GM23338 (cell line): ENCODE measurements around the gene PIGC. TPM values are rescaled to one million over a fixed set of nuclear protein-coding genes. Genes with fewer than 3 reads are reported as not detected.
A peak's percentile ranks its signal among the peaks of the same experiment; 100 is the strongest.

Source experiments
- ATAC-seq: fragments of 200-7000 bp; cut with Tn5 transposase; 3 replicates; pipeline ENCODE4 v1.9.1; 2020
- DNase-seq: peaks from one replicate; pipeline ENCODE4 v3.0.0-alpha.2; 2015; ENCODE audit warnings: low spot score
- H2AFZ ChIP-seq: fragments of 200-600 bp; sonication (generic); 2 replicates; pipeline ENCODE4 v1.8.0; 2016; ENCODE audit warnings: antibody characterized with exemption, mild to moderate bottlenecking, moderate library complexity
- H3F3A ChIP-seq: fragments of 200-600 bp; sonication (generic); replicated peaks from 2 replicates; pipeline ENCODE4 v1.8.0; 2017; ENCODE audit warnings: antibody characterized with exemption, mixed run types, low read depth
- H3K27ac ChIP-seq: fragments of 200-600 bp; sonication (generic); 2 replicates; pipeline ENCODE4 v1.6.1; 2016; ENCODE audit warnings: low read depth
- H3K27me3 ChIP-seq: fragments of 200-600 bp; sonication (generic); 2 replicates; pipeline ENCODE4 v1.8.0; 2016; ENCODE audit warnings: mild to moderate bottlenecking, mixed run types, moderate library complexity; ENCODE audit not compliant: insufficient read depth
- H3K36me3 ChIP-seq: fragments of 200-600 bp; sonication (generic); 2 replicates; pipeline ENCODE4 v1.8.0; 2016; ENCODE audit warnings: mild to moderate bottlenecking; ENCODE audit not compliant: insufficient read depth
- H3K4me1 ChIP-seq: fragments of 200-600 bp; sonication (generic); 2 replicates; pipeline ENCODE4 v1.8.0; 2016; ENCODE audit warnings: mild to moderate bottlenecking, moderate library complexity; ENCODE audit not compliant: insufficient read depth
- H3K4me2 ChIP-seq: fragments of 200-600 bp; sonication (generic); 2 replicates; pipeline ENCODE4 v1.7.1; 2017; ENCODE audit warnings: mixed run types
- H3K4me3 ChIP-seq: fragments of 200-600 bp; sonication (generic); 2 replicates; pipeline ENCODE4 v1.6.1; 2016; ENCODE audit warnings: mixed run types
- H3K79me2 ChIP-seq: fragments of 200-600 bp; sonication (generic); replicated peaks from 2 replicates; pipeline ENCODE4 v1.8.0; 2017; ENCODE audit warnings: mild to moderate bottlenecking; ENCODE audit not compliant: insufficient read depth
- H3K9me2 ChIP-seq: fragments of 200-600 bp; sonication (generic); 2 replicates; pipeline ENCODE4 v1.8.0; 2017; ENCODE audit not compliant: insufficient read depth
- H4K20me1 ChIP-seq: fragments of 200-600 bp; sonication (generic); replicated peaks from 2 replicates; pipeline ENCODE4 v1.8.0; 2017; ENCODE audit warnings: mild to moderate bottlenecking; ENCODE audit not compliant: insufficient read depth
- H3K27ac Mint-ChIP-seq: 2 replicates; pipeline ENCODE4 v1.8.0; 2020; ENCODE audit warnings: inconsistent platforms, mild to moderate bottlenecking, moderate library complexity, mixed read lengths
- H3K27me3 Mint-ChIP-seq: 3 replicates; pipeline ENCODE4 v1.8.0; 2022; ENCODE audit warnings: low read depth, mild to moderate bottlenecking, moderate library complexity, mixed read lengths, inconsistent platforms; ENCODE audit not compliant: insufficient read depth, poor library complexity
- H3K36me3 Mint-ChIP-seq: 3 replicates; pipeline ENCODE4 v1.8.0; 2021; ENCODE audit warnings: low read depth, mild to moderate bottlenecking, inconsistent platforms, moderate library complexity, mixed read lengths
- H3K4me1 Mint-ChIP-seq: 3 replicates; pipeline ENCODE4 v1.8.0; 2020; ENCODE audit warnings: mild to moderate bottlenecking, inconsistent platforms, mixed read lengths
- H3K4me3 Mint-ChIP-seq: 3 replicates; pipeline ENCODE4 v1.8.0; 2021; ENCODE audit warnings: moderate library complexity, mild to moderate bottlenecking, inconsistent platforms, mixed read lengths
- H3K9me3 Mint-ChIP-seq: 3 replicates; pipeline ENCODE4 v1.8.0; 2020; ENCODE audit warnings: moderate library complexity, mild to moderate bottlenecking, inconsistent platforms, mixed read lengths
- CTCF ChIP-seq, 2 experiments: fragments of 200-600 bp in 1 of 2; sonication (generic) in 1 of 2; conservative IDR thresholded peaks; 2 replicates each; pipeline versions ENCODE4 v1.5.1 to v1.6.1; 2016 to 2017; ENCODE audit warnings: antibody characterized with exemption in 2 of 2, low read depth in 2 of 2, mild to moderate bottlenecking in 2 of 2, moderate library complexity in 1 of 2
- ETS1 ChIP-seq: IDR thresholded peaks from 2 replicates; pipeline ENCODE4 v1.6.1; 2016; ENCODE audit warnings: antibody characterized with exemption
- EZH2 ChIP-seq: fragments of 200-600 bp; sonication (generic); IDR thresholded peaks from one replicate; pipeline ENCODE4 v1.8.0; 2017; ENCODE audit warnings: antibody characterized with exemption, mild to moderate bottlenecking, low read depth; ENCODE audit not compliant: unreplicated experiment
- JUNB ChIP-seq: IDR thresholded peaks from one replicate; pipeline ENCODE4 v1.6.1; 2016; ENCODE audit warnings: antibody characterized with exemption; ENCODE audit not compliant: unreplicated experiment
- POLR2AphosphoS5 ChIP-seq: IDR thresholded peaks from 2 replicates; pipeline ENCODE4 v1.6.1; 2016; ENCODE audit warnings: antibody characterized with exemption, low read depth
- REST ChIP-seq: IDR thresholded peaks from one replicate; pipeline ENCODE4 v1.6.1; 2018; ENCODE audit warnings: antibody characterized with exemption; ENCODE audit not compliant: unreplicated experiment
- STAT1 ChIP-seq: IDR thresholded peaks from one replicate; pipeline ENCODE4 v1.6.1; 2016; ENCODE audit warnings: antibody characterized with exemption; ENCODE audit not compliant: unreplicated experiment
- ZNF114 ChIP-seq: fragments of 250-450 bp; sonication (Bioruptor Pico); IDR thresholded peaks from 2 replicates; pipeline ENCODE4 v1.5.0; 2020; ENCODE audit warnings: mild to moderate bottlenecking, moderate library complexity
- ZNF331 ChIP-seq: fragments of 250-450 bp; sonication (Bioruptor Pico); IDR thresholded peaks from 2 replicates; pipeline ENCODE4 v1.5.0; 2020; ENCODE audit warnings: low read depth, mild to moderate bottlenecking, moderate library complexity
- ZNF462 ChIP-seq: fragments of 250-450 bp; sonication (Bioruptor Pico); IDR thresholded peaks from 2 replicates; pipeline ENCODE4 v1.5.0; 2020; ENCODE audit warnings: mild to moderate bottlenecking, moderate library complexity
- polyA plus RNA-seq: library from polyadenylated mRNA; unstranded; fragments of >200 nt; fragmentation: Nextera tagmentation; extraction: Ambion mirVana; gene quantifications from 2 replicates; pipeline ENCODE4 v1.2.1, GENCODE V29; 2016
- total RNA-seq: library from RNA; depleted of rRNA; stranded (reverse); fragments of >200 nt; shearing (Covaris generic); gene quantifications from 2 replicates; pipeline ENCODE4 v1.2.3, GENCODE V29; 2014

Gene PIGC
- total and polyA plus RNA-seq, 2 experiments from 2014 or later: 22.5 to 28.1 TPM

- no peak for TF ChIP-seq ZNF462 (CRISPR knock-in tag)
- no peak for TF ChIP-seq CTCF (conservative IDR thresholded peaks at IDR 0.05; ENCODE audit: low read depth in 2 of 2)
- TF ChIP-seq POLR2AphosphoS5: no peak
- TF ChIP-seq STAT1: no peak
- TF ChIP-seq EZH2: no peak
These were observed 9.3 kb upstream of the PIGC start (continued) for GRCh38 chr1:172453153-172453545.

- no peaks in the 10 kb centered on the region for H3K79me2 ChIP-seq
- TF ChIP-seq ZNF331 (CRISPR knock-in tag) (no peak), JUNB (no peak), ETS1 (no peak), REST (no peak), STAT1 (no peak), POLR2AphosphoS5 (no peak), ZNF114 (no peak)
These were observed 8.8 kb upstream of the PIGC start for GRCh38 chr1:172452536-172453152.

More at GRCh38 chr1:172452536-172453152, 8.8 kb upstream of the PIGC start:
- DNase-seq (no peak), ATAC-seq (no peak)
- H3K4me2 ChIP-seq: no peak overlapping the region
- no peaks in the 10 kb centered on the region for H3K36me3 ChIP-seq
- no peak overlapping the region for H3K4me3 Mint-ChIP-seq
- H3K4me3 ChIP-seq: no peak overlapping the region
- no peaks in the 10 kb centered on the region for H4K20me1 ChIP-seq
- H3K27me3 Mint-ChIP-seq: peaks cover 4% of the 10 kb centered on the region
- H3K9me2 ChIP-seq: peaks cover 11% of the 10 kb centered on the region; the same call in 1 of the 2 replicates
- no peaks in the 10 kb centered on the region; the same call in 2 of the 3 replicates for H3K36me3 Mint-ChIP-seq
- 0 out of 3 replicates have a peak, but pooled peaks cover 2% of the 10 kb centered on the region for H3K4me1 Mint-ChIP-seq
- peak overlapping the region; percentile 52; the same call in 1 of the 2 replicates for H2AFZ ChIP-seq
- H3K9me3 Mint-ChIP-seq: no peaks in the 10 kb centered on the region
- no peaks in the 10 kb centered on the region for H3F3A ChIP-seq
- H3K27ac Mint-ChIP-seq: no peak overlapping the region
- H3K27me3 ChIP-seq: no peaks in the 10 kb centered on the region
- H3K27ac ChIP-seq: no peak overlapping the region
- H3K4me1 ChIP-seq: no peaks in the 10 kb centered on the region; the same call in 1 of the 2 replicates
